HepG2 (cell line): ENCODE measurements around the gene KCNQ2. TPM values are rescaled to one million over a fixed set of nuclear protein-coding genes. Genes with fewer than 3 reads are reported as not detected.

Experiments
- ARID2 ChIP-seq: sonication (generic); formaldehyde crosslinking; IDR thresholded peaks from 2 replicates; pipeline ENCODE4 v1.8.1; 2022; ENCODE audit warnings: mild to moderate bottlenecking, missing genetic modification reagents, borderline replicate concordance
- ATRX ChIP-seq: sonication (generic); formaldehyde crosslinking; IDR thresholded peaks from 2 replicates; pipeline ENCODE4 v1.4.0; 2020; ENCODE audit warnings: missing genetic modification reagents, borderline replicate concordance
- FLYWCH1 ChIP-seq: sonication (generic); formaldehyde crosslinking; IDR thresholded peaks from 2 replicates; pipeline ENCODE4 v1.8.1; 2023; ENCODE audit warnings: mild to moderate bottlenecking, missing genetic modification reagents
- FOXO1 ChIP-seq: sonication (generic); formaldehyde crosslinking; IDR thresholded peaks from 2 replicates; pipeline ENCODE4 v1.4.0; 2020; ENCODE audit warnings: missing genetic modification reagents
- IRF1 ChIP-seq: sonication (generic); formaldehyde crosslinking; IDR thresholded peaks from 2 replicates; pipeline ENCODE4 v1.4.0; 2020; ENCODE audit warnings: low read depth, mild to moderate bottlenecking, missing genetic modification reagents
- KDM3A ChIP-seq: IDR thresholded peaks from 2 replicates; pipeline ENCODE4 v1.6.1; 2018; ENCODE audit warnings: low read depth, missing compliant biosample characterization
- KDM4B ChIP-seq: sonication (generic); formaldehyde crosslinking; IDR thresholded peaks from 2 replicates; pipeline ENCODE4 v1.4.0; 2020; ENCODE audit warnings: missing genetic modification reagents
- MAFF ChIP-seq: IDR thresholded peaks from 2 replicates; pipeline ENCODE4 v1.6.1; 2011; ENCODE audit warnings: low read depth, low read length, improper control_type of control experiment
- MBD4 ChIP-seq: IDR thresholded peaks from 2 replicates; pipeline ENCODE4 v1.6.1; 2012; ENCODE audit warnings: low read length, inconsistent platforms, borderline replicate concordance
- MIER3 ChIP-seq: IDR thresholded peaks from 2 replicates; pipeline ENCODE4 v1.6.1; 2016; ENCODE audit warnings: missing compliant biosample characterization, borderline replicate concordance
- MYC ChIP-seq: sonication (generic); formaldehyde crosslinking; IDR thresholded peaks from 2 replicates; pipeline ENCODE4 v1.9.0; 2021; ENCODE audit warnings: missing genetic modification reagents, borderline replicate concordance
- PBX2 ChIP-seq: IDR thresholded peaks from 2 replicates; pipeline ENCODE4 v1.6.1; 2016; ENCODE audit warnings: control low read depth
- PRDM10 ChIP-seq: sonication (generic); formaldehyde crosslinking; IDR thresholded peaks from 2 replicates; pipeline ENCODE4 v1.4.0; 2020; ENCODE audit warnings: low read depth, missing genetic modification reagents
- STAG1 ChIP-seq: sonication (generic); formaldehyde crosslinking; IDR thresholded peaks from 2 replicates; pipeline ENCODE4 v1.4.0; 2020; ENCODE audit warnings: missing genetic modification reagents
- TBP ChIP-seq: sonication (generic); formaldehyde crosslinking; IDR thresholded peaks from 2 replicates; pipeline ENCODE4 v1.5.0; 2020; ENCODE audit warnings: missing genetic modification reagents
- ZBTB37 ChIP-seq: sonication (generic); formaldehyde crosslinking; IDR thresholded peaks from 2 replicates; pipeline ENCODE4 v1.4.0; 2020; ENCODE audit warnings: mild to moderate bottlenecking, missing genetic modification reagents
- ZFY ChIP-seq: sonication (generic); formaldehyde crosslinking; IDR thresholded peaks from 2 replicates; pipeline ENCODE4 v1.4.0; 2020; ENCODE audit warnings: missing genetic modification reagents
- ZNF136 ChIP-seq: sonication (generic); formaldehyde crosslinking; IDR thresholded peaks from 2 replicates; pipeline ENCODE4 v1.8.1; 2022; ENCODE audit warnings: low read depth, mild to moderate bottlenecking, moderate library complexity, missing genetic modification reagents
- ZNF207 ChIP-seq: fragments of 450-650 bp; IDR thresholded peaks from 2 replicates; pipeline ENCODE4 v1.6.1; 2016; ENCODE audit warnings: antibody characterized with exemption, borderline replicate concordance
- ZNF335 ChIP-seq: sonication (generic); formaldehyde crosslinking; IDR thresholded peaks from 2 replicates; pipeline ENCODE4 v1.4.0; 2020; ENCODE audit warnings: missing genetic modification reagents
- ZNF567 ChIP-seq: sonication (generic); formaldehyde crosslinking; IDR thresholded peaks from 2 replicates; pipeline ENCODE4 v1.8.1; 2023; ENCODE audit warnings: mild to moderate bottlenecking, missing genetic modification reagents, borderline replicate concordance
- ZNF619 ChIP-seq: sonication (generic); formaldehyde crosslinking; IDR thresholded peaks from 2 replicates; pipeline ENCODE4 v1.4.0; 2020; ENCODE audit warnings: mild to moderate bottlenecking, missing genetic modification reagents
- ZNF724P ChIP-seq: sonication (generic); formaldehyde crosslinking; IDR thresholded peaks from 2 replicates; pipeline ENCODE4 v1.8.0; 2022; ENCODE audit warnings: missing genetic modification reagents, borderline replicate concordance
- polyA plus RNA-seq, 8 experiments: library from polyadenylated mRNA; depleted of rRNA in 3 of 8; stranded (reverse) in 7 of 8; unstranded in 1 of 8; fragments of >200 nt; fragmentation: Illumina TruSeq in 4 of 8; extraction: Trizol in 4 of 8; gene quantifications; 2 replicates each; pipeline versions ENCODE4 v1.2.1 to v1.2.3, GENCODE V29; 2011 to 2016; ENCODE audit warnings: low read depth in 4 of 8, missing spikeins in 1 of 8, mixed read lengths in 1 of 8; ENCODE audit not compliant: insufficient read depth in 1 of 8
- total RNA-seq, 5 experiments: library from RNA; depleted of rRNA; stranded (reverse); fragments of >200 nt; fragmentation: Illumina TruSeq; extraction: Trizol; gene quantifications; 2 replicates each; pipeline ENCODE4 v1.2.3, GENCODE V29; 2016; ENCODE audit warnings: low read depth in 1 of 5

KCNQ2 gene
- total and polyA plus RNA-seq, 2 of the 13 experiments (the other 11 are each of a cell fraction or from before 2014, with no cell fraction given): not detected

- no peak for TF ChIP-seq ZNF335 (CRISPR knock-in tag)
- TF ChIP-seq PBX2 (CRISPR knock-in tag): no peak
- TF ChIP-seq ZNF136 (CRISPR knock-in tag): no peak
- TF ChIP-seq FOXO1: 0 out of 2 replicates have a peak, but pooled peaks have one; percentile 12
- no peak for TF ChIP-seq MAFF
- TF ChIP-seq ZNF619 (CRISPR knock-in tag): no peak
- no peak for TF ChIP-seq PRDM10 (CRISPR knock-in tag)
- TF ChIP-seq TBP (CRISPR knock-in tag): no peak
- TF ChIP-seq MYC (CRISPR knock-in tag): peak; percentile 30; the same call in 1 of the 2 replicates
- no peak for TF ChIP-seq KDM4B
- TF ChIP-seq ZNF567 (CRISPR knock-in tag): no peak
- no peak for TF ChIP-seq ATRX (CRISPR knock-in tag)
- no peak for TF ChIP-seq KDM3A
- no peak for TF ChIP-seq MIER3 (CRISPR knock-in tag)
- TF ChIP-seq ZNF724P: no peak
- no peak for TF ChIP-seq ZNF207
- no peak for TF ChIP-seq IRF1 (CRISPR knock-in tag)
- TF ChIP-seq ARID2 (CRISPR knock-in tag): no peak
- TF ChIP-seq ZBTB37: no peak
- no peak for TF ChIP-seq MBD4
- no peak for TF ChIP-seq FLYWCH1
- peak; percentile 39; the same call in 1 of the 2 replicates for TF ChIP-seq ZFY (CRISPR knock-in tag)
- TF ChIP-seq STAG1 (CRISPR knock-in tag): 0 out of 2 replicates have a peak, but pooled peaks have one; percentile 7
These were observed 19.5 kb downstream of the KCNQ2 start (continued) for GRCh38 chr20:63452821-63453523.
